MG63 (cell line): ENCODE results near the gene RRP1. TPM values are rescaled to one million over a fixed set of nuclear protein-coding genes. Genes with fewer than 3 reads are reported as not detected.

Experiments
- DNase-seq: peaks from one replicate; pipeline ENCODE4 v3.0.0-alpha.2; 2020
- H3K27me3 ChIP-seq: fragments of 250-450 bp; sonication (Bioruptor Pico); 2 replicates; pipeline ENCODE4 v1.5.1; 2020; ENCODE audit warnings: mild to moderate bottlenecking, moderate library complexity
- H3K36me3 ChIP-seq: fragments of 250-450 bp; sonication (Bioruptor Pico); 2 replicates; pipeline ENCODE4 v1.5.1; 2020; ENCODE audit warnings: mild to moderate bottlenecking, moderate library complexity
- H3K4me3 ChIP-seq: fragments of 250-450 bp; sonication (Bioruptor Pico); 2 replicates; pipeline ENCODE4 v1.5.1; 2020; ENCODE audit warnings: mild to moderate bottlenecking, moderate library complexity
- H3K9me3 ChIP-seq: fragments of 250-450 bp; sonication (Bioruptor Pico); 2 replicates; pipeline ENCODE4 v1.5.1; 2020; ENCODE audit warnings: mild to moderate bottlenecking, moderate library complexity
- total RNA-seq: library from RNA; depleted of rRNA; stranded (reverse); fragments of >200 nt; shearing (Covaris generic); gene quantifications from 2 replicates; pipeline ENCODE4 v1.2.3, GENCODE V29; 2014; ENCODE audit warnings: low replicate concordance

The RRP1 gene
- total RNA-seq, 1 experiment from 2014 or later, result 72.4 TPM

DNA sequence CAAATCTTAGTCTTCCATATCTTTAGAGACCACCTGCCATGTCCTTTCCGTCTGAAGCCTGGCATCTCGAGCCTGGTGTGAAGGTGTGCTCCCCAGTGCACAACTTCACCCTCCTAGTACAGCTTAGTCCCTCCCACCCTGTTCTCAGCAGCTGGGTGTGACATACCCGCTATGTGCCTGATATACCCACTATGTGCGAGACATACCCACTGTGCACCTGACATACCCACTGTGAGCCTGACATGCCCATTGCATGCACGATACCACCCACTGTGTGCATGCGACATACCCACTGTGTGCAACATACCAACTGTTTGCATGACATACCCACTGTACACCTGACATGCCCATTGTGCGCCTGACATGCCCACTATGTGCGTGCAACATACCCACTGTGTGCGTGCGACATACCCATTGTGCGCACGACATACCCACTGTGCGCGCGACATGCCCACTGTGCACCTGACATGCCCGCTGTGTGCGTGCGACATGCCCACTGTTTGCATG is 3.0 kb upstream of the RRP1 start:
- Histone ChIP-seq H3K9me3 (no peaks in the 10 kb centered on the region), H3K4me3 (no peak overlapping the region), H3K36me3 (peaks cover 11% of the 10 kb centered on the region), H3K27me3 (no peaks in the 10 kb centered on the region)
- DNase-seq, result no peak

GRCh38 chr21:43786807-43787440 is 2.5 kb upstream of the RRP1 start:
- Histone ChIP-seq H3K4me3 (no peak overlapping the region), H3K36me3 (peaks cover 17% of the 10 kb centered on the region), H3K27me3 (no peaks in the 10 kb centered on the region), H3K9me3 (no peaks in the 10 kb centered on the region)
- DNase-seq, result no peak

DNA sequence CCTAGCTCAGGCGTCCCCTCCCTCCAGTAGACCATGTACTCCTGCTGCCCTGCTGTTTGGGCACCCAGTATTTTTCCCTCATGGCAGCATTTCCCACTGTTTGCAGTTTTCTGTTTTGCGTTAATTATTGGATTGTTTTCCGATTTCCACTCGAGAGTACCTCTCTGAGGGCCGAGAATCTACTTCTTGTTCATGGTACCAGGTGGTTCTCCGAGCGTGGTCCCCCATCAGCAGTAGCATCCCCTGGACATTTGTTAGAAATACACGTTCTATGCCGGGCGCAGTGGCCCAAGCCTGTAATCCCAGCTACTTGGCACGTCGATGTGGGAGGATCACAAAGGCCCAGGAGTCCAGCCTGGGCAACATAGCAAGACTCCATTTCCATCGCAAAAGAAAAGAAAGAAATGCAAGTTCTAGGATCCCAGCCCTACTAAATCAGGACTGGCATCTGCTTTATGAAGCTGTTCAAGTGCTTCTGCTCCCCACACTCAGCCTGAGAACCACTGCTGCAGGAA is 690 bp downstream of the RRP1 start:
- no peaks in the 10 kb centered on the region for H3K27me3 ChIP-seq
- DNase-seq, result no peak
- peaks cover 49% of the 10 kb centered on the region for H3K36me3 ChIP-seq
- peak overlapping the region; percentile 93 for H3K4me3 ChIP-seq
- no peaks in the 10 kb centered on the region for H3K9me3 ChIP-seq

DNA sequence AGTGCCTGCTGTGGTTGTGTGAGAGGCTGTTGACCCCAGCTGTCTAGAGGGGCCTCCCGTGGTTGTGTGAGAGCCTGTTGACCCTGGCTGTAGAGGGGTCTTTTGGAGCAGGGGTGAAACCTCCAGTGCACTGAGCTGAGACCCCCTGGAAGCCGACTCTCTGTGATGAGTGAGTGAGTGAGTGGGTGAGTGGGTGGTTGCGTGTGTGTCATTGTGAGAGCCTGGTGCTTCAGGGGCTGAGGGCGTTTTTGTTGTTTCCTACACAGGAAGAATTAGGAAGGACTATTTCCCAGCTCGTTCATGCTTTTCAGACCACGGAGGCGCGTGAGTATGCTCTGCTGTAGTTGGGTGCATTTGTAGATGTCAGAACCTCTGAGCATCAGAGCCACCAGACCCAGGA is 3.0 kb downstream of the RRP1 start:
- no peak for DNase-seq
- H3K36me3 ChIP-seq, result peaks cover 72% of the 10 kb centered on the region

DNA sequence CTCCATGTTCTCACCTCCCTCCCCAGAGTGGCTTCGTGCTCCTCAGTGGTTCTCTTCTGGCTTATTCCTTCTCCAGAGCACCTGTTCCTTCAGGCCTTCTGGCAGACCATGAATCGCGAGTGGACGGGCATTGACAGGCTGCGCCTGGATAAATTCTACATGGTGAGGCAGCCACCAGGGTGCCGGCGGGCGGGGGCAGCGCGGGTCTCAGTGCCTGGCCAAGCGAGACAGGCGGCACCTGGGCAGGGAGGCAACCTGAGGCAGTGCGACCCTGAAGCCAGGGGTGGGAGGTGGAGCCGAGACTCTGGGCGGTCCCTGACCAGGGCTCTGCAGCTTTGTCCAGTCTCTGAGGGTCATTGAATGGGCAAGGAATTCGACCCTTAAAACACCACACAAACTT is 3.9 kb downstream of the RRP1 start:
- peaks cover 80% of the 10 kb centered on the region for H3K36me3 ChIP-seq
- no peak overlapping the region for H3K4me3 ChIP-seq
- no peak for DNase-seq
- no peaks in the 10 kb centered on the region for H3K9me3 ChIP-seq
- H3K27me3 ChIP-seq, result no peaks in the 10 kb centered on the region

More for the DNA sequence above, 3.0 kb downstream of the RRP1 start:
- Histone ChIP-seq H3K4me3 (no peak overlapping the region), H3K9me3 (no peaks in the 10 kb centered on the region), H3K27me3 (no peaks in the 10 kb centered on the region)

DNA sequence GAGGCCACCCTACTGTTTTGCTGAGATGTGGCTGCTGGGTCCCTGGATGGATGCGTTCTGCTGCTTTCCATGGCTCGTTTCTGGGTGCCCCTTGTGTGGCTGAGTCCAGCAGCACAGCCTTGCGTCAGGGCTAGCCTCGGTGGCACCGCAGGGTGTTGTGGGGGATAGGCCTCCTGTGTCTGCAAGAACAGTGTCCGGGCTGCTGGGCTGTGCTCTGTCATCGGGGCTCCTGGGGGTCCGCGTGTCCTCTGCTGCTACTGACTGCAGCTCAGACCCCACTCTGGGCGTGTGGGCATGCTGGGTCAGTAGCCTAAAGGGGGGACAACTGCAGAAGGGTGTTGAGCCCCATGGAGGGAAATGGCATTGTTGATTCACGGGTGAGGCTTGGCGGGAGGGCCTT is 4.9 kb downstream of the RRP1 start:
- Histone ChIP-seq H3K27me3 (no peaks in the 10 kb centered on the region), H3K4me3 (no peak overlapping the region), H3K36me3 (peaks cover 90% of the 10 kb centered on the region), H3K9me3 (no peaks in the 10 kb centered on the region)
- DNase-seq, result no peak

GRCh38 chr21:43794857-43795256 is 5.5 kb downstream of the RRP1 start:
- H3K27me3 ChIP-seq, result no peaks in the 10 kb centered on the region
- no peak for DNase-seq
- H3K36me3 ChIP-seq, result peaks cover 95% of the 10 kb centered on the region
- no peaks in the 10 kb centered on the region for H3K9me3 ChIP-seq
- no peak overlapping the region for H3K4me3 ChIP-seq

DNA sequence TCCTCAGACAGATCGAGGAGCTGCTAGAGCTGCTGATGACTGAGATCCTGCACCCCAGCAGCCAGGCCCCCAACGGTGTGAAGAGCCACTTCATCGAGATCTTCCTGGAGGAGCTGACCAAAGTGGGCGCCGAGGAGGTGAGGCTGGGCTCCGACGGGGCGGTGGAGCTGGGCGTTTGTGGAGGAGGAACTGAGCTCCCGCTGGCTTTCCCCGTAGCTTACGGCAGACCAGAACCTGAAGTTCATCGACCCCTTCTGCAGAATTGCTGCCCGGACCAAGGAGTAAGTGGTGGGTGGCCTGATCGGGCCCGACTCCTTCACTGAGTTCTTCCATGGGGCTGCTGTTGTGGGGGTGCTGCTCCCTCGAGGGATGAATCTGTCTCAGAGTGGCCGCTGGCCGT is 8.0 kb downstream of the RRP1 start:
- Histone ChIP-seq H3K9me3 (no peaks in the 10 kb centered on the region), H3K4me3 (no peak overlapping the region), H3K36me3 (peaks cover 99% of the 10 kb centered on the region), H3K27me3 (no peaks in the 10 kb centered on the region)
- no peak for DNase-seq

- Histone ChIP-seq H3K36me3 (peaks cover 99% of the 10 kb centered on the region), H3K27me3 (no peaks in the 10 kb centered on the region), H3K9me3 (no peaks in the 10 kb centered on the region), H3K4me3 (no peak overlapping the region)
- no peak for DNase-seq
Observed at GRCh38 chr21:43797925-43798715, 8.7 kb downstream of the RRP1 start.

DNA sequence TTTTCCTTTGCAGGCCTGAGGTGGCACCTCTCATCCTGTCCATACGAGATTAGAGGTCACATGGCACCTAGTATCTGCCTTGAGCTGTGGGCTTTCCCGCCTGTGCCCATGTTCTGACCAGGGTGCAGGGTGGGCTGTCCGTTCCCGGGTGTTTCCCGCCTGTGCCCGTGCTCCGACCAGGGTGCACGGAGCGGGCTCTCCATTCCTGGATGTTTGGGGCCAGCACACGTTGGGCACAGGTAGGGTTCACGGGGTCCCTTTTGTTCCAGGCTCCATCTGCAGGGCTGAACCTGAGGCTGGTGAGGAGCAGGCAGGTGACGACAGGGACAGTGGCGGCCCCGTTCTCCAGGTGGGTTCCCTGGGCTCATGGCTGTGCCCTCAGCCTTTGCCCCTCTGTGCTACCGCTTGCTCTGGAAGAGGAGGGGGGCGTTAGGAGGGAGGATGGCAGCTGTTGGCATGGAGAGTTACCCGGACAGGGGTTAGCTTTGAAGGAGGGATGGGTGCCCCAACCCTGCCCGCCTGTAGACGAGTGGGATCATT is 10.0 kb downstream of the RRP1 start:
- no peak overlapping the region for H3K4me3 ChIP-seq
- H3K27me3 ChIP-seq, result no peaks in the 10 kb centered on the region
- DNase-seq, result no peak
- H3K9me3 ChIP-seq, result no peaks in the 10 kb centered on the region
- peaks cover 95% of the 10 kb centered on the region for H3K36me3 ChIP-seq

- DNase-seq, result no peak
- no peaks in the 10 kb centered on the region for H3K27me3 ChIP-seq
- no peak overlapping the region for H3K4me3 ChIP-seq
- H3K9me3 ChIP-seq, result no peaks in the 10 kb centered on the region
- H3K36me3 ChIP-seq, result peaks cover 91% of the 10 kb centered on the region
Observed at GRCh38 chr21:43800124-43800523, 10.7 kb downstream of the RRP1 start.

DNA sequence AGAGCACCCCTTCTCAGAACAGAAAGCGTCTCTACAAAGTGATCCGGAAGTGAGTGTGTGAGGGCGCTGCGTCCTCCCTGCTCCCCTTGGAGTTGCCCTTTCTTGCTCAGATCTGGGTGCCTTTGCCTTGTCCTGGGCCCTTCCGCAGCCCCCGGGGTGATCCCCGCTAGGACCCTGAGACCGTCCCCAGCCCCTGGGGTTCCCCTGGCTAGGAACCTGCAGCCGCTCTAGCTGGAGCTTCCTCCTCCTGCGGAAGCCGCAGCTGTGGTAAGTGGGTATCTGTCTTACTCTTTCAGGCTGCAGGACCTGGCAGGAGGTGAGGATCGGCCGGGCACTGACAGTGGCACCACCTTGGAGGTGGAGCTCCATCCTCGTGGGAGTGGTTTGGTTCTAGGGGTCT is 11.2 kb downstream of the RRP1 start:
- no peak for DNase-seq
- Histone ChIP-seq H3K36me3 (peaks cover 87% of the 10 kb centered on the region), H3K4me3 (no peak overlapping the region), H3K27me3 (no peaks in the 10 kb centered on the region), H3K9me3 (no peaks in the 10 kb centered on the region)

- H3K36me3 ChIP-seq, result peaks cover 83% of the 10 kb centered on the region
- no peak for DNase-seq
- H3K4me3 ChIP-seq, result no peak overlapping the region
- H3K27me3 ChIP-seq, result no peaks in the 10 kb centered on the region
- H3K9me3 ChIP-seq, result no peaks in the 10 kb centered on the region
Observed at GRCh38 chr21:43801006-43801783, 11.8 kb downstream of the RRP1 start.

DNA sequence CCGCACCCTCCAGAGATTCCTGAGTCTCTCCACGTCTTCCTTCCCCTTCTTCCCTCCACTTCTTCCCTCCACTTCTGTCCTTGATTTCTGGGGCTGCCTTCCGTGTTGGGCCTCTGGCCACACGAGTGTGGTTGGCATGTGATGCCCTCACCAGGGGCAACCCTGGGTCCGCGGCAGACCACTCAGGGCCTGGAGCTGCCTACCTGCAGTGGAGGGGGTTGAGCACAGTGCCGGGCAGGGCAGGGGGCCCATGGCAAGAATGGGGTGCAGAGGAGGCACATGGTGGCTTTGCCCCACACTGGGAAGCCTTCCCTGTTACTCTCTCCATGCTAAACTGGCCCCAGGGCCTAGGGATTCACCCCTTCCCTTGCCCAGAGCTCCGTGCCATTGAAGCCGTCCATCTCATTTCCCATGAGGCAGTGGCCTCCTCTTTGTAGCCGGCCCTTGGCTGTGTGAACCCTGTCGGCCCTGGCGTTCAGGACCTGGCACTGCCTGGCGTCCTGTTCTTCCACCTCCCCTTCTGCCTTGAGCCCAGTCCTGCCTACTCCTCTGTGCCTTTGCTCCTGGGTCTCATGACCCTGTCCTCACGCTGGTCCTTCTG is 13.4 kb downstream of the RRP1 start:
- no peaks in the 10 kb centered on the region for H3K27me3 ChIP-seq
- H3K4me3 ChIP-seq, result no peak overlapping the region
- no peak for DNase-seq
- H3K36me3 ChIP-seq, result peaks cover 71% of the 10 kb centered on the region
- no peaks in the 10 kb centered on the region for H3K9me3 ChIP-seq

GRCh38 chr21:43803558-43804300 is 14.4 kb downstream of the RRP1 start:
- no peaks in the 10 kb centered on the region for H3K27me3 ChIP-seq
- DNase-seq, result no peak
- H3K4me3 ChIP-seq, result no peak overlapping the region
- peaks cover 63% of the 10 kb centered on the region for H3K36me3 ChIP-seq
- no peaks in the 10 kb centered on the region for H3K9me3 ChIP-seq

DNA sequence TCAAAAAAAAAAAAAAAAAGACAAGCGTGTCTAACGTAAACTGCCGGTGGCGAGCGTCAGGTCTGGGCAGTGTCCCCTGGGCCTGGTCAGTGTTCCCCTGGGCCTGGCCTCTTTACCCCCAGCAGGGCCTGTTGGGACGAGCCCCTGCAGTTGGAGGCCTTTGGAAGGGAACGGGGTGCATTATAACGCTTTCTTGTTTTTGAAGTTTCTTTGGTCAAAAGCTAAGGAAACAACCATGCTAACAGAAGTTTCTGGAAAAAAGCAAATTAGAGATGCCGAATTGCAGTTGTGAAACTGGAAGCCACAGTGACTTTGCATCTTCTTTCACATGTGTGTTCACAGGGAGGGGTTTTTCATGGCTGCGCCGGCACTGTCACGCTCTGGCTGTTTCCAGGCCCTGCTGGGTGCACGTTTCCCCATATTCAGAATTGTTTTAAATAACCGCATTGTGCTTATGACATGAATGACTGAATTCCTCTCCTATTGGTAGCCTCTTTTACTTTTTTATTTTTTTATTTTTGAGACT is 16.0 kb downstream of the RRP1 start:
- peaks cover 48% of the 10 kb centered on the region for H3K36me3 ChIP-seq
- DNase-seq, result no peak

More for the DNA sequence above, 16.0 kb downstream of the RRP1 start:
- Histone ChIP-seq H3K9me3 (no peaks in the 10 kb centered on the region), H3K4me3 (no peak overlapping the region), H3K27me3 (no peaks in the 10 kb centered on the region)
